IMR-90 (cell line): Measurements from ENCODE around the gene DISC1. TPM values are rescaled to one million over a fixed set of nuclear protein-coding genes. Genes with fewer than 3 reads are reported as not detected.

Source experiments
- ATAC-seq: fragments of 200-7000 bp; cut with Tn5 transposase; 2 replicates; pipeline ENCODE4 v1.9.1; 2020; ENCODE audit warnings: low read depth, mild to moderate bottlenecking, moderate library complexity
- BruUV-seq: library from RNA; stranded (reverse); fragments of 400-500 nt; replicated peaks from 2 replicates; lab custom pipeline; 2021; lab: Mats Ljungman, UMichigan
- CTCF ChIA-PET: fragments of 300-600 bp; formaldehyde crosslinking; extraction: SDS; loops from one replicate; lab custom pipeline; 2021; ENCODE audit warnings: antibody characterized with exemption; lab: Yijun Ruan, JAX
- POLR2A ChIA-PET: fragments of 300-600 bp; sonication (Branson Sonifier 250); formaldehyde crosslinking; loops from one replicate; lab custom pipeline; 2022; ENCODE audit warnings: antibody characterized with exemption; ENCODE audit not compliant: unreplicated experiment; lab: Charles Lee
- DNase-seq: peaks from one replicate; pipeline ENCODE4 v3.0.0; 2013
- H2AFZ ChIP-seq: replicated peaks from 2 replicates; pipeline ENCODE3; 2013; ENCODE audit warnings: low read length, mild to moderate bottlenecking; ENCODE audit not compliant: poor library complexity
- H2AK5ac ChIP-seq: 2 replicates; pipeline ENCODE4 v1.6.1; 2013; ENCODE audit warnings: low read depth, low read length, inconsistent platforms
- H2AK9ac ChIP-seq: replicated peaks from 2 replicates; pipeline ENCODE3; 2013; ENCODE audit warnings: mild to moderate bottlenecking, low read depth, low read length, moderate library complexity; ENCODE audit not compliant: poor library complexity
- H2BK120ac ChIP-seq: 2 replicates; pipeline ENCODE4 v1.6.1; 2013; ENCODE audit warnings: low read depth, low read length, inconsistent platforms
- H2BK15ac ChIP-seq: 3 replicates; pipeline ENCODE4 v1.6.1; 2013; ENCODE audit warnings: low read depth, low read length, inconsistent platforms
- H2BK20ac ChIP-seq: 2 replicates; pipeline ENCODE4 v1.6.1; 2013; ENCODE audit warnings: low read depth, mild to moderate bottlenecking, inconsistent platforms, low read length, moderate library complexity
- H2BK5ac ChIP-seq: 2 replicates; pipeline ENCODE4 v1.6.1; 2013; ENCODE audit warnings: mild to moderate bottlenecking, low read depth, low read length, inconsistent platforms; ENCODE audit not compliant: poor library complexity, severe bottlenecking
- H3K14ac ChIP-seq: replicated peaks from 2 replicates; pipeline ENCODE4 v1.6.1; 2013; ENCODE audit warnings: low read depth, low read length, inconsistent platforms
- H3K18ac ChIP-seq: 2 replicates; pipeline ENCODE4 v1.6.1; 2013; ENCODE audit warnings: low read depth, low read length, control low read depth
- H3K23ac ChIP-seq: 2 replicates; pipeline ENCODE4 v1.6.1; 2013; ENCODE audit warnings: low read depth, low read length, inconsistent platforms
- H3K27ac ChIP-seq: 2 replicates; pipeline ENCODE4 v1.5.1; 2013; ENCODE audit warnings: mild to moderate bottlenecking, control low read depth, low read length; ENCODE audit not compliant: insufficient read depth
- H3K27me3 ChIP-seq: 2 replicates; pipeline ENCODE4 v1.6.1; 2013; ENCODE audit warnings: low read length; ENCODE audit not compliant: control insufficient read depth, insufficient read depth
- H3K36me3 ChIP-seq: 2 replicates; pipeline ENCODE4 v1.6.1; 2013; ENCODE audit warnings: low read length, mixed read lengths; ENCODE audit not compliant: control insufficient read depth, insufficient read depth
- H3K4ac ChIP-seq: 2 replicates; pipeline ENCODE4 v1.6.1; 2013; ENCODE audit warnings: low read depth, low read length, inconsistent platforms
- H3K4me1 ChIP-seq: 2 replicates; pipeline ENCODE4 v1.6.1; 2013; ENCODE audit warnings: low read length, mixed read lengths; ENCODE audit not compliant: control insufficient read depth, insufficient read depth
- H3K4me2 ChIP-seq: 2 replicates; pipeline ENCODE4 v1.6.1; 2013; ENCODE audit warnings: low read depth, mild to moderate bottlenecking, control low read depth, low read length, moderate library complexity
- H3K4me3 ChIP-seq: 2 replicates; pipeline ENCODE4 v1.5.1; 2013; ENCODE audit warnings: low read depth, mild to moderate bottlenecking, control low read depth, low read length, moderate library complexity; ENCODE audit not compliant: insufficient read depth
- H3K56ac ChIP-seq: 2 replicates; pipeline ENCODE4 v1.6.1; 2013; ENCODE audit warnings: low read length, inconsistent platforms; ENCODE audit not compliant: insufficient read depth; ENCODE audit errors: extremely low read depth
- H3K79me1 ChIP-seq, 2 experiments: 2 replicates each; pipeline ENCODE4 v1.6.1; 2013; ENCODE audit warnings: low read length in 2 of 2, inconsistent platforms in 1 of 2, low read depth in 1 of 2
- H3K9ac ChIP-seq: 2 replicates; pipeline ENCODE4 v1.6.1; 2013; ENCODE audit warnings: low read depth, low read length, control low read depth
- H3K9me1 ChIP-seq: 2 replicates; pipeline ENCODE4 v1.6.1; 2013; ENCODE audit warnings: low read length, inconsistent platforms; ENCODE audit not compliant: insufficient read depth
- H3K9me3 ChIP-seq: 2 replicates; pipeline ENCODE4 v1.6.1; 2013; ENCODE audit warnings: low read length; ENCODE audit not compliant: control insufficient read depth, insufficient read depth
- H4K20me1 ChIP-seq: 2 replicates; pipeline ENCODE4 v1.6.1; 2013; ENCODE audit warnings: low read length, inconsistent platforms; ENCODE audit not compliant: insufficient read depth
- H4K5ac ChIP-seq: 2 replicates; pipeline ENCODE4 v1.6.1; 2013; ENCODE audit warnings: mild to moderate bottlenecking, low read depth, low read length, control low read depth
- H4K8ac ChIP-seq, 2 experiments: 2 replicates each; pipeline ENCODE4 v1.6.1; 2013; ENCODE audit warnings: low read depth in 2 of 2, low read length in 2 of 2, control low read depth in 1 of 2, inconsistent platforms in 1 of 2
- H4K91ac ChIP-seq: 2 replicates; pipeline ENCODE4 v1.6.1; 2013; ENCODE audit warnings: low read depth, low read length, inconsistent platforms; ENCODE audit not compliant: insufficient read depth
- CTCF ChIP-seq: conservative IDR thresholded peaks from 2 replicates; pipeline ENCODE4 v1.5.1; 2012; ENCODE audit warnings: mild to moderate bottlenecking, low read depth, low read length, improper control_type of control experiment
- MAFK ChIP-seq: IDR thresholded peaks from 2 replicates; pipeline ENCODE4 v1.6.1; 2012; ENCODE audit warnings: low read depth, low read length, improper control_type of control experiment
- MAZ ChIP-seq: IDR thresholded peaks from 2 replicates; pipeline ENCODE4 v1.6.1; 2012; ENCODE audit warnings: low read depth, mild to moderate bottlenecking, low read length, improper control_type of control experiment, moderate library complexity, borderline replicate concordance
- MXI1 ChIP-seq: IDR thresholded peaks from 2 replicates; pipeline ENCODE4 v1.6.1; 2012; ENCODE audit warnings: low read depth, mild to moderate bottlenecking, low read length, moderate library complexity, borderline replicate concordance
- NFE2L2 ChIP-seq: fragments of 150-350 bp; IDR thresholded peaks from 2 replicates; pipeline ENCODE4 v1.6.1; 2016; ENCODE audit warnings: low read depth, mild to moderate bottlenecking, low read length
- RAD21 ChIP-seq: IDR thresholded peaks from 2 replicates; pipeline ENCODE4 v1.6.1; 2012; ENCODE audit warnings: low read length, improper control_type of control experiment
- SMC3 ChIP-seq: fragments of 150-350 bp; IDR thresholded peaks from 2 replicates; pipeline ENCODE4 v1.6.1; 2016; ENCODE audit warnings: low read depth, mild to moderate bottlenecking, antibody characterized with exemption, low read length, moderate library complexity
- WGBS, 2 experiments: methylation state at CpG; one replicate each; pipeline versions ENCODE4 v1.1.5 to v1.1.7; 2013; ENCODE audit warnings: missing lambda C conversion rate in 2 of 2; ENCODE audit not compliant: insufficient read length in 1 of 2; ENCODE audit errors: extremely low coverage in 2 of 2; 5-methylcytosine and 5-hydroxymethylcytosine counted together
- dilution Hi-C: fragments of 300-500 bp; cut with HindIII; formaldehyde crosslinking; loops from one replicate; pipeline ENCODE4 v1.14.3; 2018; ENCODE audit warnings: low sequenced_read_pairs; ENCODE audit not compliant: unreplicated experiment
- in situ Hi-C: fragments of 300-500 bp; cut with MboI; formaldehyde crosslinking; loops from 3 replicates; pipeline ENCODE4 v1.14.3; 2019; ENCODE audit warnings: low sequenced_read_pairs, inconsistent platforms, mixed read lengths
- intact Hi-C: fragments of 100-400 bp; cut with micrococcal nuclease; formaldehyde crosslinking; loops from 2 replicates; pipeline ENCODE4 v1.10.0; 2022
- polyA plus RNA-seq, 3 experiments: library from polyadenylated mRNA; depleted of rRNA; stranded (reverse); fragments of >200 nt; gene quantifications; 2 replicates each; pipeline ENCODE4 v1.2.3, GENCODE V29; 2012; ENCODE audit warnings: low replicate concordance in 1 of 3
- total RNA-seq: library from RNA; depleted of rRNA; stranded (reverse); fragments of >200 nt; gene quantifications from 2 replicates; pipeline ENCODE4 v1.2.3, GENCODE V29; 2012

Gene DISC1
- total and polyA plus RNA-seq, 2 of the 4 experiments (the other 2 are of a cell fraction), result 2.2 to 7.0 TPM

GRCh38 chr1:231862611-231863010, 236.0 kb downstream of the DISC1 start:
- H2BK5ac ChIP-seq, result no peak overlapping the region
- no peak overlapping the region for H4K5ac ChIP-seq
- no peak overlapping the region for H2AK5ac ChIP-seq
- no peaks in the 10 kb centered on the region for H4K20me1 ChIP-seq
- in situ Hi-C loops (no loop called here), intact Hi-C loops (loop anchor here (10.0 kb wide), 1 partner anchor 282 kb away; no protein-coding TSS in a partner anchor), dilution Hi-C loops (no loop called here)
- no peak overlapping the region for H3K4me2 ChIP-seq
- H3K36me3 ChIP-seq, result no peaks in the 10 kb centered on the region
- no peaks in the 10 kb centered on the region; the same call in 1 of the 2 replicates for H3K9me1 ChIP-seq
- no peak overlapping the region for H2AK9ac ChIP-seq
- ChIA-PET POLR2A (no interaction called here), CTCF (interaction anchor here (1.0 kb wide), 1 partner anchor 105 kb away, joined by 3 read pairs; no protein-coding TSS in a partner anchor)
- H2BK20ac ChIP-seq, result no peak overlapping the region
- WGBS, 2 experiments, result no CpG with 5 or more reads among the region's 2 CpGs
- H3K9me3 ChIP-seq, result no peaks in the 10 kb centered on the region
- H3K56ac ChIP-seq, result no peak overlapping the region
- H4K91ac ChIP-seq, result no peak overlapping the region
- no peak overlapping the region for H3K27ac ChIP-seq
- no peaks in the 10 kb centered on the region; a peak in 1 of 4 replicates for H3K79me1 ChIP-seq
- no peak overlapping the region for H2BK15ac ChIP-seq
- H3K18ac ChIP-seq, result no peak overlapping the region
- H4K8ac ChIP-seq, result no peak overlapping the region
- BruUV-seq, result no TSS peak
- H3K23ac ChIP-seq, result no peak overlapping the region
- no peak overlapping the region for H3K4me3 ChIP-seq
- H3K27me3 ChIP-seq, result no peaks in the 10 kb centered on the region
- H3K9ac ChIP-seq, result no peak overlapping the region
- no peak for TF ChIP-seq MXI1
- TF ChIP-seq RAD21, result no peak
- TF ChIP-seq SMC3, result no peak
- TF ChIP-seq CTCF, result no peak
- no peak for TF ChIP-seq MAZ
- TF ChIP-seq NFE2L2, result no peak
- TF ChIP-seq MAFK, result no peak
- DNase-seq (no peak), ATAC-seq (no peak)
- H3K4me1 ChIP-seq, result peaks cover 2% of the 10 kb centered on the region; the same call in 1 of the 2 replicates
- no peak overlapping the region for H3K14ac ChIP-seq
- H2AFZ ChIP-seq, result no peak overlapping the region
- H2BK120ac ChIP-seq, result no peak overlapping the region
- no peak overlapping the region for H3K4ac ChIP-seq
